Spleen (tissue), 7 donors: ENCODE measurements around the gene SLC2A4.

ENCODE experiments used
- CTCF ChIP-seq, 11 experiments: fragments of 200-600 bp in 7 of 11; fragments of 450-650 bp in 4 of 11; sonication (generic) in 4 of 11; IDR thresholded peaks in 8 of 11; conservative IDR thresholded peaks in 3 of 11; 1 replicate in 7 of 11; 2 replicates in 4 of 11; pipeline versions ENCODE4 v1.4.0 to v1.8.0; 2016 to 2021; ENCODE audit warnings: antibody characterized with exemption in 11 of 11, inconsistent platforms in 4 of 11, mild to moderate bottlenecking in 1 of 11
- POLR2A ChIP-seq, 3 donors: fragments of 450-650 bp; IDR thresholded peaks; one replicate each; pipeline ENCODE4 v1.5.1; 2017; ENCODE audit warnings: antibody characterized with exemption in 3 of 3, mild to moderate bottlenecking in 1 of 3
- POLR2AphosphoS5 ChIP-seq, 3 donors: sonication (generic); formaldehyde crosslinking; IDR thresholded peaks; one replicate each; pipeline ENCODE4 v1.5.1; 2017; ENCODE audit warnings: antibody characterized with exemption in 3 of 3
- donor health status: DM: no; HTN: no; CAD: no; lungs with moderate emphysema.
- donor health status: DM: no; HTN: no; CAD: no.
- donor health status: DM: no; HTN: no; CAD: no.

GRCh38 chr17:7317161-7317803 is 35.8 kb downstream of the SLC2A4 start:
- TF ChIP-seq CTCF (IDR thresholded peaks at IDR 0.05 in 8 of 11, conservative IDR thresholded peaks at IDR 0.05 in 3 of 11) = no peak
- TF ChIP-seq POLR2A (IDR thresholded peaks at IDR 0.05) = no peak
- TF ChIP-seq POLR2AphosphoS5 (IDR thresholded peaks at IDR 0.05) = no peak
